ENCODE results near the gene SMIM1. TPM values are rescaled to one million over a fixed set of nuclear protein-coding genes. Genes with fewer than 3 reads are reported as not detected.

The SMIM1 gene
- total RNA-seq, 1 donor from 2014 or later = 1.6 TPM

GRCh38 chr1:3821004-3821403, 48.5 kb downstream of the SMIM1 start:
- no peak for DNase-seq (ENCODE audit: low read depth, low spot score)

GRCh38 chr1:3821447-3821846, 48.9 kb downstream of the SMIM1 start:
- DNase-seq (ENCODE audit: low read depth, low spot score) = no peak

- DNase-seq (ENCODE audit: low read depth, low spot score) = no peak
These were observed 49.4 kb downstream of the SMIM1 start for GRCh38 chr1:3821908-3822307.

- DNase-seq (ENCODE audit: low read depth, low spot score) = no peak
These were observed 49.9 kb downstream of the SMIM1 start for GRCh38 chr1:3822421-3822820.

GRCh38 chr1:3824650-3825049, 52.1 kb downstream of the SMIM1 start:
- no peak for DNase-seq (ENCODE audit: low read depth, low spot score)

- DNase-seq (ENCODE audit: low read depth, low spot score) = no peak
These were observed 52.8 kb downstream of the SMIM1 start for GRCh38 chr1:3825356-3825755.

Other genes with a start within 250 kb of the SMIM1 start
- 23.3 and 49.2 TPM in 2 replicates for gene MEGF6, start 161.2 kb upstream of the SMIM1 start, total RNA-seq
- gene TPRG1L, start 147.7 kb upstream of the SMIM1 start, total RNA-seq = 31.9 and 33.0 TPM in 2 replicates
- 25.5 TPM in 2 replicates for gene WRAP73, start 122.6 kb upstream of the SMIM1 start, total RNA-seq
- gene TP73, start 120.2 kb upstream of the SMIM1 start, total RNA-seq = under 0.01 TPM in 1 of 2 replicates, not detected in the other
- not detected in 2 replicates for gene CCDC27, start 20.3 kb upstream of the SMIM1 start, total RNA-seq
- gene LRRC47, start 23.7 kb downstream of the SMIM1 start, total RNA-seq = 34.7 and 36.1 TPM in 2 replicates
- 16.5 and 42.1 TPM in 2 replicates for gene CEP104, start 84.5 kb downstream of the SMIM1 start, total RNA-seq
- 11.5 and 15.1 TPM in 2 replicates for gene DFFB, start 84.7 kb downstream of the SMIM1 start, total RNA-seq
- gene C1orf174, start 127.5 kb downstream of the SMIM1 start, total RNA-seq = 30.8 and 55.3 TPM in 2 replicates

Data from pulmonary artery endothelial cell (primary cell).